PC-3 (cell line): ENCODE results near the gene MAP7D1.

Source experiments
- EZH2 ChIP-seq: fragments of 300-600 bp; sonication (generic); IDR thresholded peaks from one replicate; pipeline ENCODE4 v1.6.1; 2017; ENCODE audit warnings: antibody characterized with exemption, mild to moderate bottlenecking, low read length; ENCODE audit not compliant: unreplicated experiment
- EZH2phosphoT487 ChIP-seq: fragments of 300-600 bp; sonication (generic); IDR thresholded peaks from 2 replicates; pipeline ENCODE4 v1.6.1; 2018; ENCODE audit warnings: mild to moderate bottlenecking, antibody characterized with exemption, low read length, borderline replicate concordance
- TF ChIP-seq, protein P1 (sequence below): fragments of 300-600 bp; sonication (generic); conservative IDR thresholded peaks from 2 replicates; pipeline ENCODE4 v1.5.1; 2017; ENCODE audit warnings: antibody characterized with exemption, low read depth, mild to moderate bottlenecking, low read length

DNA sequence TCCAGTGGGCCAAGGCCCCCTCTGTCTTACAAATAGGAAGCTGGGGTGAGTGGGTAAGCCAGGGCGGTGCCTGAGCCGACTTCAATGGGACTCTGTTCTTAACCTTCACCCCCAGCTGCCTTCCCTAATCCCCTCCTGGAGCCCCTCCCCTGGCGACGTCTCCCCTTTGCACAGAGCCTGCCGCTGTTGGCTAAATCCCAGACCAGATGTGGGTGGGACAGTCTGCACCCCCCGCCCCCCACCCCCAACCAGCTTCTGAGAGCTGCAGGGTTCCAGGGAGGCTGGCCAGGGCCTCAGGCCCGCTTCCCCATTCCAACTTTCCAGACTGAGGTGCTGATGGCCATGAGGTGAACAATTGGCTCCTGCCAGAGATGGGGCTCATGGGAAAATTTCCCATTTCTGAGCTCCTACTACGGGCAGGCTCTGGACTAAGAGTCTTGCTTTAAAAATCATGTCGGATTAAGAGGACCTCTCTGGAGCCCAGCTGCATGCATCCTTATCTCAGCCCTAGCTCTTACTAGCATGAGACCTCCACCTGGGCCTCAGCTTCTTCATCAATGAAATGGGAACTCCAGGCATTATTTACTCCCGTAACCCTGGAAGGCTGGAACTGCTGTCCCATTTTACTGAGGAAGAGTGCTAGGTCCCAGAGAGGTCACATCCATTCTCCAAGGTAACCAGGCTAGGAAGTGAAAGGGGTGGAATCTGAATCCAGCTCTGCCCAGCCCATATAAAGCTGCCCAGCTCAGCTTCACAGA lies 37.3 kb upstream of the MAP7D1 start:
- TF ChIP-seq, protein P1, sequence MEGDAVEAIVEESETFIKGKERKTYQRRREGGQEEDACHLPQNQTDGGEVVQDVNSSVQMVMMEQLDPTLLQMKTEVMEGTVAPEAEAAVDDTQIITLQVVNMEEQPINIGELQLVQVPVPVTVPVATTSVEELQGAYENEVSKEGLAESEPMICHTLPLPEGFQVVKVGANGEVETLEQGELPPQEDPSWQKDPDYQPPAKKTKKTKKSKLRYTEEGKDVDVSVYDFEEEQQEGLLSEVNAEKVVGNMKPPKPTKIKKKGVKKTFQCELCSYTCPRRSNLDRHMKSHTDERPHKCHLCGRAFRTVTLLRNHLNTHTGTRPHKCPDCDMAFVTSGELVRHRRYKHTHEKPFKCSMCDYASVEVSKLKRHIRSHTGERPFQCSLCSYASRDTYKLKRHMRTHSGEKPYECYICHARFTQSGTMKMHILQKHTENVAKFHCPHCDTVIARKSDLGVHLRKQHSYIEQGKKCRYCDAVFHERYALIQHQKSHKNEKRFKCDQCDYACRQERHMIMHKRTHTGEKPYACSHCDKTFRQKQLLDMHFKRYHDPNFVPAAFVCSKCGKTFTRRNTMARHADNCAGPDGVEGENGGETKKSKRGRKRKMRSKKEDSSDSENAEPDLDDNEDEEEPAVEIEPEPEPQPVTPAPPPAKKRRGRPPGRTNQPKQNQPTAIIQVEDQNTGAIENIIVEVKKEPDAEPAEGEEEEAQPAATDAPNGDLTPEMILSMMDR = no peak
- no peak for TF ChIP-seq EZH2phosphoT487
- no peak for TF ChIP-seq EZH2
